Measurements from ENCODE around the gene ORC5. TPM values are rescaled to one million over a fixed set of nuclear protein-coding genes. Genes with fewer than 3 reads are reported as not detected.

The ORC5 gene
- total and polyA plus RNA-seq, 2 donors from 2014 or later = 13.2 to 18.4 TPM

DNA sequence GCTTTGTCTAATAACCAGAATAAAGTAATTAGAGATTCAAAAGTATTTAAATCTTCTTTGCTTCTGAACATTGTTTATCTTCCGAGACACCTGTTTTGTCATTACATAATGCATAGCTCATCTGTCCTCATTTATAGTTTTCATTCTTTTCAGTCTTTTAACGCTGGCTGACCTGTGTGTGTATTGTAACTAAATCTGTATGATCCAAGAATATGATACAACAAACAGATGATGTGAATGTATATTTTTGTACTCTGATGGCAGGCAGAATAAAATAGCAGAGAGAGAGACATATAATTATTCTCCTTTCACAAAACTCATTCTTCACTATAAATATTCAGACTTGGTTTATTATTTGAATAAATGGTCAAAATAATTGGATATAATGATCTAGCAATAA, 80.6 kb downstream of the ORC5 start:
- no peak overlapping the region for H3K9ac ChIP-seq (ENCODE audit: low read length in 3 of 3)
- H3K4me1 ChIP-seq (ENCODE audit: control insufficient read depth in 2 of 3, insufficient read depth in 2 of 3, low read depth in 1 of 3, low read length in 3 of 3) = no peaks in the 10 kb centered on the region
- no peak for TF ChIP-seq CTCF (IDR thresholded peaks at IDR 0.05; ENCODE audit: borderline replicate concordance, extremely low read depth, insufficient read depth)
- H3K9me3 ChIP-seq (ENCODE audit: control insufficient read depth in 2 of 3, insufficient read depth in 1 of 3, low read length in 3 of 3) = no peaks in the 10 kb centered on the region
- peaks cover 0 to 16% (median 3%) of the 10 kb centered on the region in 3 donors for H3K36me3 ChIP-seq (ENCODE audit: control insufficient read depth in 2 of 3, insufficient read depth in 3 of 3, low read length in 3 of 3)
- FAIRE-seq = no peak
- intact Hi-C loops (cut with DNase I) = no loop called here
- H3K4me3 ChIP-seq (ENCODE audit: low read length in 3 of 3) = no peak overlapping the region
- no peak overlapping the region for H3K27ac ChIP-seq (ENCODE audit: low read depth in 2 of 2, low read length in 2 of 2)
- no peak for DNase-seq
- H3K27me3 ChIP-seq (ENCODE audit: control insufficient read depth, insufficient read depth, low read length) = no peaks in the 10 kb centered on the region

DNA sequence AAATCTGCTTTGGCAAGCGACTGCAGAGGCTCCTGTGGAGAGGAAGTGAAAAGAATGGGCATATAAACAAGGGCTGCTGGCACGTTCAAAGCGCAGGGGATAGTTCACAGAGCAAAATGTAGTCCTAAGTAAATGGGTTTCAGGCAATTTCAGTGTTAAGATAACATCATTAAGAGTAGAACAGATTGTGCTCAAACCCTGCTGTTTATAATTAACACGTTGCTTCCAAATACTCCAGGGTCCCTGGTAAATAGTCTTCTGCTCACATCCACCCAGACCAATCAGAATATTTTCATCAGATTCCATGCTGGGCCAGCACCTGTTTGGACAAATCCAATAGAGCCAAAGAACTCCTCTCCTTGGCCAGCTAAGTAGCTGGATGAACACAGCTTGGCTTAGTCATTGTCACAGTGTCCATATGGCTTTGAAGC, 81.4 kb downstream of the ORC5 start:
- intact Hi-C loops (cut with DNase I) = no loop called here
- no peak for FAIRE-seq

GRCh38 chr7:104124893-104125477, 82.8 kb downstream of the ORC5 start:
- no peak for FAIRE-seq
- no peak overlapping the region for H3K27ac ChIP-seq (ENCODE audit: low read depth in 2 of 2, low read length in 2 of 2)
- H3K9me3 ChIP-seq (ENCODE audit: control insufficient read depth in 2 of 3, insufficient read depth in 1 of 3, low read length in 3 of 3) = peaks cover 0 to 6% (median 0%) of the 10 kb centered on the region in 3 donors
- H3K36me3 ChIP-seq (ENCODE audit: control insufficient read depth in 2 of 3, insufficient read depth in 3 of 3, low read length in 3 of 3) = peaks cover 0 to 5% (median 0%) of the 10 kb centered on the region in 3 donors
- H3K27me3 ChIP-seq (ENCODE audit: control insufficient read depth, insufficient read depth, low read length) = no peaks in the 10 kb centered on the region
- no peak for TF ChIP-seq CTCF (IDR thresholded peaks at IDR 0.05; ENCODE audit: borderline replicate concordance, extremely low read depth, insufficient read depth)
- H3K9ac ChIP-seq (ENCODE audit: low read length in 3 of 3) = no peak overlapping the region
- H3K4me1 ChIP-seq (ENCODE audit: control insufficient read depth in 2 of 3, insufficient read depth in 2 of 3, low read depth in 1 of 3, low read length in 3 of 3) = no peaks in the 10 kb centered on the region
- no peak for DNase-seq
- no peak overlapping the region for H3K4me3 ChIP-seq (ENCODE audit: low read length in 3 of 3)
- intact Hi-C loops (cut with DNase I) = no loop called here

More for the DNA sequence above, 81.4 kb downstream of the ORC5 start:
- H3K27ac ChIP-seq (ENCODE audit: low read depth in 2 of 2, low read length in 2 of 2) = no peak overlapping the region
- peak in 1 of 5 donors; percentile 4 for DNase-seq
- H3K4me1 ChIP-seq (ENCODE audit: control insufficient read depth in 2 of 3, insufficient read depth in 2 of 3, low read depth in 1 of 3, low read length in 3 of 3) = no peaks in the 10 kb centered on the region
- no peaks in the 10 kb centered on the region for H3K9me3 ChIP-seq (ENCODE audit: control insufficient read depth in 2 of 3, insufficient read depth in 1 of 3, low read length in 3 of 3)
- H3K4me3 ChIP-seq (ENCODE audit: low read length in 3 of 3) = no peak overlapping the region
- no peak for TF ChIP-seq CTCF (IDR thresholded peaks at IDR 0.05; ENCODE audit: borderline replicate concordance, extremely low read depth, insufficient read depth)
- H3K36me3 ChIP-seq (ENCODE audit: control insufficient read depth in 2 of 3, insufficient read depth in 3 of 3, low read length in 3 of 3) = peaks cover 0 to 16% (median 0%) of the 10 kb centered on the region in 3 donors
- no peaks in the 10 kb centered on the region for H3K27me3 ChIP-seq (ENCODE audit: control insufficient read depth, insufficient read depth, low read length)
- H3K9ac ChIP-seq (ENCODE audit: low read length in 3 of 3) = no peak overlapping the region

DNA sequence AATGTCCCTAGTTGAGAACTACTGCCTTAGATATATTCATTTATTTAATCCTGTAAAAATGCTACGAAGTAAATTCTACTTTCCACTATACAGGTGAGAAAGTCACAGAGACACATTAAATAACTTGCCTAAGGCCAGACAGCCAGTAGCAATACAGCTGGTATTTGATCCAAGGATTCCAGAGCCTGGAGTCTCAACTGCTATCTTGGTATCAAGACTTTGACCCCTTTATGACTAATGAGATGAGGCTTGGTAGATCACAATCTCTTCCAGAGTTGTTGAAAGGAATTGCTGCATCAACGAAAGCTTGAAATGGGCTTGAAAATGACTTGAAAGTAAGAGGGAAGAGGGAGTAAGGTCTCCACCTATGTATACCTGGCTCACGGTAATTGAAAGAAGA, 83.3 kb downstream of the ORC5 start:
- no peak for DNase-seq
- H3K9ac ChIP-seq (ENCODE audit: low read length in 3 of 3) = no peak overlapping the region
- no peak overlapping the region for H3K4me3 ChIP-seq (ENCODE audit: low read length in 3 of 3)
- no peaks in the 10 kb centered on the region for H3K27me3 ChIP-seq (ENCODE audit: control insufficient read depth, insufficient read depth, low read length)
- H3K27ac ChIP-seq (ENCODE audit: low read depth in 2 of 2, low read length in 2 of 2) = no peak overlapping the region
- peaks cover 0 to 6% (median 0%) of the 10 kb centered on the region in 3 donors for H3K9me3 ChIP-seq (ENCODE audit: control insufficient read depth in 2 of 3, insufficient read depth in 1 of 3, low read length in 3 of 3)
- peaks cover 0 to 5% (median 0%) of the 10 kb centered on the region in 3 donors for H3K36me3 ChIP-seq (ENCODE audit: control insufficient read depth in 2 of 3, insufficient read depth in 3 of 3, low read length in 3 of 3)
- H3K4me1 ChIP-seq (ENCODE audit: control insufficient read depth in 2 of 3, insufficient read depth in 2 of 3, low read depth in 1 of 3, low read length in 3 of 3) = no peaks in the 10 kb centered on the region
- no peak for TF ChIP-seq CTCF (IDR thresholded peaks at IDR 0.05; ENCODE audit: borderline replicate concordance, extremely low read depth, insufficient read depth)
- intact Hi-C loops (cut with DNase I) = no loop called here
- no peak for FAIRE-seq

All from kidney (tissue), 14 donors.